Head of caudate nucleus (tissue), 42 donors: ENCODE measurements around the gene VWA1.
"Not testable (repeated sequence)": the region's sequence is repeated elsewhere in the genome, so short reads cannot be mapped to it uniquely, and the experiment has no call there.

ENCODE experiments used
- DNase-seq, 42 donors: peaks; one replicate each; pipeline versions ENCODE4 v3.0.0 to v3.0.0-alpha.2; 2020 to 2021; ENCODE audit warnings: mixed read lengths in 7 of 42
- intact Hi-C: fragments of 100-400 bp; cut with DNase I; formaldehyde crosslinking; loops from one replicate; pipeline ENCODE4 v1.15.0; 2022

Gene VWA1

DNA sequence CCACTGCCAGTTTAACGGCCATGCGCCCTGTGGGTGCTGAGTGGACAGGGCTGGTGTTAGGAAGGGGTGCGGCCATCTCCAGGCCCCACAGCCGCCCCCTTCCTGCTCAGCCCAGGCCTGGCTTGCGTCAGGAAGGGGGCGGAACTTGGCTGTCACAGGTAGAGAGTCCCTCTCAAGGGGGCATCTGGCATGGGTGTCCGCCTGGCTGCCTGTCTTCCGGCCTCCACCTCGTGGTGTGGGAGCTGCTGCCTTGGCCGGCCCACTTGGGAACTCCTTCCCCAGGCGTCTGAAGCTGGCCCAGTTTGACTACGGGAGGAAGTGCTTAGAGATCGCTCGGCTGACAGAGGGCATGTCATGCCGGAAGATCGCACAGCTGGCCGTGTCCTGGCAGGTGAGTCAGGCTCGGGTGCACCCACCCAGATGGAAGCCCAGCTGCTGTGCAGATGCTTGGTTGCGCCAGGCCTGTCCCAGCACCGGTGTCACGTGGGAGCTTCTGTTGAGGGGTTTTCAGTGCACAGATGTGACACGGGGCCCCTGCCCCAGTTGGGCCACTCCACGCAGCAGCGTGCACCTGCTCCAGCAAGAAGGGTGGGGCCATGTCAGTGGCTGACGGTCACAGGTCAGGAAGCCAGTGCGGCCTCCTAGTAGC lies 27.0 kb downstream of the VWA1 start:
- peak in 1 of 42 donors; percentile 8 for DNase-seq
- intact Hi-C loops, result no loop called here

DNA sequence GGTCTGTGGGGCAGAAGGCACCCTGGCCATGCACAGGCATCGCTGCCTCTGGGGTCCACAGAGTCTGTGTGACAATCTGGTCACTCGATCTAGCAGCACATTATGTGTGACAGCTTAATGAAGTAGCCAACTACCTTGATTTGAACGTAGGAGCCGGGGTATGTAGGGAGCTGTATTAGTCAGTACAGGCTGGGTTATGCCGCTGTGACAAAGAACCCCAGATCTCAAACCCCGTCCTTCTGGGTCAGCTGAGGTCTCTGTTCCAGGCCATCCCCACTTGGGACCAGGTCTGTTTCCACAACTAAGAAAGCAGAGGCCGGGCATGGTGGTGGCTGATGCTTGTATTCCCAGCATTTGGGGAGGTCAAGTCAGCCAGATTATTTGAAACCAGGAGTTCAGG lies 27.8 kb downstream of the VWA1 start:
- intact Hi-C loops, result no loop called here
- DNase-seq, result no peak

DNA sequence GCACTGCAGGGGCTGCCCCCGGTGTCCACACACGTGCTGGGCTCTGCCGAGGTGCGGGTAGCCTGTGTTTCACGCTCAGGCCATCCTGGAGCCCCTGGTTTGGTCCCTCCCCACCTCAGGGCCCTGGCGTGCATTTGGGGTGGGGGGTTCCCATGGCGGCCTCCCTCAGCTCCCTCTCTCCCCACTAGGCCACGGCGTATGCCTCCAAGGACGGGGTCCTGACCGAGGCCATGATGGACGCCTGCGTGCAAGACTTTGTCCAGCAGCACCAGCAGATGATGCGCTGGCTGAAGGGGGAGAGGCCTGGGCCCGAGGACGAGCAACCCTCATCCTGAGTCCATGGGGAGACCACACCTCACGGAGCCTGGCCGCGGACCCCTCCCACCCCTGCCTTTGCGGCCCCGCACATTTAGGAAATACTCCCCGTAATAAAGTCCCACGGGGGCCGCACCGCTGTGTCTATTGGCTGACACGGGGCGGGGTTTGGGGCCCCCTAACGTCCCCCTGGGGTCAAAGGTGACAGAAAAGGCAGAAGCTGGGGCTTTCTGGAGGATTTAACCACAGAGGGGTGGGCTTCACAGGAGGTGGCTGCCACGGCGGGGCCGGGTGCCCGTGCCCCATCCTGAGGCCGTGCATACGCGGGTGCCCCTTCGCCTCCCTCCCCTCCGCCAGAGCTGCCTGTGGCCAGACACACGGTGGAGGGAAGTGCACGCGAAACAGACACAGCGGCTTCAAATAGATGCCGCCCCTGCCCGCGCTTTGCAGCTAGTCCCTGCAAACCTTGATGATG lies 32.9 kb downstream of the VWA1 start:
- DNase-seq, intact Hi-C loops: not testable (repeated sequence)

DNA sequence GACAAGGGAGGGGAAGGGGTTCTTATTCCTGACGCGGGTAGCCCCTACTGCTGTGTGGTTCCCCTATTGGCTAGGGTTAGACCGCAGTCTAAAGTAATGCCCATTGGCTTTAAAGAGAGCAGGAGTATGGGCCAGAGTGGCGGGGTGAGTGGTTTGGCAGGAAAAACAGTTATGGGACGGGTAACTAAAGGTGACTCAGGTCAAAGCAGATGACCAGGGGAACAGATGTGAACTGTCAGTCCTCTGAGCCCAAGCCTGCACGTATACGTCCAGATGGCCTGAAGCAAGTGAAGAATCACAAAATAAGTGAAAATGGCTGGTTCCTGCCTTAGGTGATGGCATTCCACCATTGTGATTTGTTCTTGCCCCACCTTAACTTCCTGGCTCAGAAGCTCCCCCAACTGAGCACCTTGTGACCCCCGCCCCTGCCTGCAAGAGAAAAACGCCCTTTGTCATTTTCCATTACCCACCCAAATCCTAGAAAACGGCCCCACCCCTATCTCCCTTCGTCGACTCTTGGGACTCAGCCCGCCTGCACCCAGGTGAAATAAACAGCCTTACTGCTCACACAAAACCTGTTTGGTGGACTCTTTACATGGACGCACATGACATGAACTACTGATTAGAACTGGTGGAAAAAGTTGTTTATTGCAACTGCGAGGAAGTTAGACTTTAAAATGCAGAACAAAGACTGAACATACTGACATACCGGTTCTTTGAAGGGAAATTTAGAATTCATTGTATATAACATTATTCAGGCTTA lies 35.3 kb downstream of the VWA1 start:
- intact Hi-C loops, result no loop called here
- peak in 13 of 42 donors; percentile 3 to 44 (median 15) for DNase-seq

DNA sequence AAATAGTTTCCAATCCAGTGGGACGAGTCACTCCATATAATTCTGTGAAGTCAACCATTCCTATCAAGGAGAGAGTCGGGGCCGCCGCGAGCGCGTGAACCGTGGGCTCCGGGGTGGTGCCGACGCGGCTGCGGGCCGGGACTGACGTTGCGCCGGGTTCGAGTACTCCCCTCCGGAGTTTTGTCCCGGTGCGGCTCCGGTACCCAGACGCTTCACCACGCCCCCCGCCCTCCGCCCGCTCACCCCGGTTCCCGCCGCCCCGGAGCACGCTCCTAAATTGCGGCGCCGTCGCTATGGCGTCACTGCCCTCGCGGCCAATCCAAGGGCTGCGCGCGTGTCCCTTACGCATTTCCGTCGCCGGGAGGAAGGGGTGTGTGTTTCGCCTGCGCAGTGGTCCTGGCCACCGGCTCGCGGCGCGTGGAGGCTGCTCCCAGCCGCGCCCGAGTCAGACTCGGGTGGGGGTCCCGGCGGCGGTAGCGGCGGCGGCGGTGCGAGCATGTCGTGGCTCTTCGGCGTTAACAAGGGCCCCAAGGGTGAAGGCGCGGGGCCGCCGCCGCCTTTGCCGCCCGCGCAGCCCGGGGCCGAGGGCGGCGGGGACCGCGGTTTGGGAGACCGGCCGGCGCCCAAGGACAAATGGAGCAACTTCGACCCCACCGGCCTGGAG lies 36.0 kb downstream of the VWA1 start, which contains the start of gene ATAD3B:
ATAD3B (plus strand) TSS at position 377 of the 664 bp plus-strand sequence; CDS start at position 497, 120 bp downstream.
- intact Hi-C loops, result no loop called here
- DNase-seq, result peak; percentile 85 to 98 (median 95)

DNA sequence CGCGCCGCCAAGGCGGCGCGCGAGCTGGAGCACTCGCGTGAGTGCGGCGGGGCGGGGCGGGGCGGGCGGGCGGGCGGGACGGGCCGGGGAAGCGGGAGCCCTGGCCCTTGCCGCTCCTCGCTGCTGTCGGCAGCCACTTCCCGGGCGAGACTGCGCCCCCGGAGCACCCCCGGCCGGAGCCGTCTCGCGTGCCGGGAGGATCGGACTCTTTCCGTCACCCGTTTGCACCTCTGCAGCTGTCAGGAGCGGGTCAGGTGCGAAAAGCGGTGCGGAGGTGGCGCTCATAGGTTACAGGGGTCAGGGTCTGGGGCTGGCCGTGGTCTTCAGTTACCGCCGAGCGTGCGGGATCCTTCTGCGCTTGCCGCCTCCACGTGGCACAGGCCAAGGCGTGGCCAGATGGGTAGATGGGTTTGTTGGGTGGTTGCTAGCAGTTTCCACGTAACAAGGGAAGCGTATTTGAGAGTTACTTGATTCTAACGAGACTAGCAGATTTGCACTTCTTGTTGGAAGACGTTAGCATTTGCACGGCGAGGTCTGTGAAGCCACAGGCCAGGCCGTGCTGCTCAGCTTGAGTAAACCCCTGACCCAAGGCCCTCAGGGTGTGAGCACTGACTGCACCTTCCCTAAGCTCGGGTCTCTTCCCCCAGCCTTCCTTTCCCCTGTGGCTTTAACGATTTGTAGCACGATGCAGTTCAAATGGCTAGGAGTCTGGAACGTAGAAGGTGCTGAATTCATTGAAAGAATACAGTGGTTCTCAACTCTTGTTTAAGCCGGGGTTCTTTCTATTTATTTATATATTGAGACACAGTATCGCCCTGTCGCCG lies 36.8 kb downstream of the VWA1 start:
- DNase-seq, intact Hi-C loops: not testable (repeated sequence)

DNA sequence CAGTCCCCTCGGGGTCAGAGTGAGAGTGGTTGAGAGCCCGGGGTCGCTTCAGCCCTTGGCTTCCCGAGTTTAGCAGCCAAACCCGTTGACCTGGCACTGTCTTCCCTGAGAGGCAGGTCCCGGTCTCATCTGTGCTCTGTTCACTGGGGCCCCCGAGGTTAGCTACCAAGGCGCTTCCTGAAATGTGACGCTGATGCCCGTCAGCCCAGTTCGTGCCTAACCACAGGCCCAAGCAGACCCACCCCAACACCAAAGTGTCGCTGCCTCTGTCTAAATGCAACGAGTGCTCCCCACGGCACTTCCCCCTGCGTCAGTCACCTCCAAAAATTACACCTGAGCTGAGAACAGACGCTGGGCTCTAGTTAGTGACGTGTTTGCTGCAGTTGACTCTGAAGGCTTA lies 40.5 kb downstream of the VWA1 start:
- DNase-seq, intact Hi-C loops: not testable (repeated sequence)

DNA sequence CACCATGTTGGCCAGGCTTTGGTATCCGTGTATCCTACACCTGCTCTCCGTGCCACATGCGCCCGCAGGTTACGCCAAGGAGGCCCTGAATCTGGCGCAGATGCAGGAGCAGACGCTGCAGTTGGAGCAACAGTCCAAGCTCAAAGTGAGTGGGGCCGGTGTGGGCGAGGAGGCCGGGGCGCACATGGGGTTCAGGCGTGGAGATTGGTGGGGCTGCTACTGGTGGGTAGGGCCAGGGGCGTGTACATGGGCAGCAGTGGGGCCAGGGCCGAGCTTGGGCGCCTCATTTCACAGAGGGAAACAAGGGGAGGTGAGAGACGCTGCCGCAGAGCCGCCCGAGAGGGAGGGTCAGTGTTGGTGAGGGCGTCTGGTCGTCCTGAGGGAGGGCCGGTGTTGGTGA lies 41.7 kb downstream of the VWA1 start:
- intact Hi-C loops, result no loop called here
- no peak for DNase-seq

DNA sequence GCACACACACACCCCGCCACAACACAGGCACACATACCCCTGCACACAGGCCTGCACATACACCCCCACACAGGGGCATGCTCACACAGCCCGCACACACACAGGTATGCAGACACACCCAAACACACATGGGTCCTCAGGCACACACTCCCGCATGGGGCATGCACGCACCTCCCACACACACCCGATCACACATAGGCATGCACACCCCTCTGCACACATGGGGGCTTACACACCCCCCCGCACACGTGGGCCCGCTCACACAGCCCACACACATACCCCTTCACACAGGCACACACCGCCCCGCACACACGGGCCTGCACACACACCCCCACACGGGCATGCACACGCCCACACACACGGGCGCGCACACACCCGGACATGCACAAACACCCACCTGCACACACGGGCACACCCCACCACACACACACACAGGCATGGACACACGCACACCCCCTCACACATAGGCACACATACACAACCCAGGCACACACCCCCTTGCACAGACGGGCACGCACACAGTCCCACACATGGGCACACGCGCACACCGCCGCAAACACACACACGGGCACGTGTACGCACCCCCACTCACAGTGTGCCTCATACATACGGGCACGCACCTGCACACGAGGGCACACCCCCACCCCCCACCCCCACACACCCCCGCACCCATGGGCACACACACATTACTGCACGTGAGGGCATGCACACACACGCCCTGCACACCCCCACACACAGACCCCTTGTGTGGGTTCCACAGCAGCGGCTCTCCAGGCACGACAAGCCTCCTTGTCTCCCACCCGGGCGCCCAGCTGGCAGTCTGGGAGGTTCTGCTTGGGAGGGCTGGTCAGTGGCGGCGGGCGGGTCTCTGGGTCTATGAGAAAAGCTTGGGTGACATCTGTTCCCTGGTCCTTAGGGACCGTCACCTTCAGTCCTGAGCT lies 44.3 kb downstream of the VWA1 start:
- DNase-seq, result no peak
- intact Hi-C loops, result no loop called here

DNA sequence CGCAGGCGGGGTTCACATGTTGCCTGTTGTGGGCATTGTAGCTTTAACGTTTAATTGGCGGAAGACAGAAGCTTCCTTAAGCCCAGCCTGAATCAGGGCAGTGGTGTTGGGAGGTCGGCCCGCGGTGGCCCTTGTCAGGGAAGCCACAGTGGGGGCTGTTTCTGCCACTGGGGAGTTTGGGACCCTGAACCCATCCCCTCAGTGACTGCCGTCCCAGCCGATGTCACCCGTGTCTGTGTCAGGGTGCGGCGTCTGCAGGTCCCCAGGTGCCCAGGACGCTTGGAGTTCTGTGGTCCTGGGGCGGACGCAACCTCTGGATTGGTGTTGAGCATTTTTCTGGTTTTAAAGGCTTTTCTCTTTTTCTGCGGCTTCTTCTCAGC lies 45.0 kb downstream of the VWA1 start:
- DNase-seq, intact Hi-C loops: not testable (repeated sequence)

DNA sequence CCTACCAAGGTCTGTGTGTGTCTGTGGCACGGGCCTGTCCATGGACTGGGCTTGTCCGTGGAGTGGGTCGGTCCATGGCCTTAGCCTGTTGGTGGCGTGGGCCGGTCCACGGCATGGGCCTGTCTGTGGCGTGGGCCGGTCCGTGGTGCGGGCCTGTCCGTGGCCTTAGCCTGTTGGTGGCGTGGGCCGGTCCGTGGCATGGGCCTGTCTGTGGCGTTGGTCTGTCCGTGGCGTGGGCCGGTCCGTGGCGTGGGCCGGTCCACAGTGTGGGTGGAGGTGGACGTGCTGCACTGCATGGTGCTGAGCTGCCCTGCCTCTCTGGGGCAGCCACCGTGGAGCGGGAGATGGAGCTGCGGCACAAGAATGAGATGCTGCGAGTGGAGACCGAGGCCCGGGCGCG lies 46.3 kb downstream of the VWA1 start:
- DNase-seq, intact Hi-C loops: not testable (repeated sequence)

DNA sequence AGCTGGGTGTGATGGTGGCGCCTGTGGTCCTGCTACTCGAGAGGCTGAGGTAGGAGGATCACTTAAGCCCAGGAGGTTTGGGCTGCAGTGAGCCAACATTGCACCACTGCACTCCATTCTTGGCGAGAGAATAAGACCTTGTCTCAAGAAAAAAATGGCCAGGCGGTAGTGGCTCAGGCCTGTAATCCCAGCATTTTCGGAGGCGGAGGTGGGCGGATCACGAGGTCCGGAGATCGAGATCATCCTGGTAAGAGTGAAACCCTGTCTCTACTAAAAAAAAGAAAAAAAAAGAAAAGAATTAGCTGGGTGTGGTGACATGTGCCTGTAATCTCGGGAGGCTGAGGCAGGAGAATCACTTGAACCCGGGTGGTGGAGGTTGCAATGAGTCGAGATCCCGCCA lies 47.4 kb downstream of the VWA1 start:
- intact Hi-C loops, result no loop called here
- no peak for DNase-seq

DNA sequence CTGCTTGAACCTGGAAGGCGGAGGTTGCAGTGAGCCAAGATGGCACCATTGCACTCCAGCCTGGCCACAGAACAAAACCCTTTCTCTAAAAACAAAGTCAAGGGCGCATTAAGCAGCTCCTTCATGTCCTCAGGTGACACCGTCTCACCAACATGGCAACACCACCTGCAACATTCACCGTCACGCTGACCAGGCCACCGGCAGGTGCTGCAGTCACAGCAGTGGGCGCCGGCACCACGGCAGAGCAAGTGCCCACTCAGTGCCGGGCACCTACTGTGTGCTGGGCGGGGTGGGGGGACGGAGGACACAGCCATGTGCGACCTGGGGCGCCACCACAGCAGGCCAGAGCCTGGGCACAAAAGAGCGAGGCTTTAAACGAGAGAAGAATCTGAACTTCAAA lies 48.2 kb downstream of the VWA1 start:
- intact Hi-C loops, result no loop called here

DNA sequence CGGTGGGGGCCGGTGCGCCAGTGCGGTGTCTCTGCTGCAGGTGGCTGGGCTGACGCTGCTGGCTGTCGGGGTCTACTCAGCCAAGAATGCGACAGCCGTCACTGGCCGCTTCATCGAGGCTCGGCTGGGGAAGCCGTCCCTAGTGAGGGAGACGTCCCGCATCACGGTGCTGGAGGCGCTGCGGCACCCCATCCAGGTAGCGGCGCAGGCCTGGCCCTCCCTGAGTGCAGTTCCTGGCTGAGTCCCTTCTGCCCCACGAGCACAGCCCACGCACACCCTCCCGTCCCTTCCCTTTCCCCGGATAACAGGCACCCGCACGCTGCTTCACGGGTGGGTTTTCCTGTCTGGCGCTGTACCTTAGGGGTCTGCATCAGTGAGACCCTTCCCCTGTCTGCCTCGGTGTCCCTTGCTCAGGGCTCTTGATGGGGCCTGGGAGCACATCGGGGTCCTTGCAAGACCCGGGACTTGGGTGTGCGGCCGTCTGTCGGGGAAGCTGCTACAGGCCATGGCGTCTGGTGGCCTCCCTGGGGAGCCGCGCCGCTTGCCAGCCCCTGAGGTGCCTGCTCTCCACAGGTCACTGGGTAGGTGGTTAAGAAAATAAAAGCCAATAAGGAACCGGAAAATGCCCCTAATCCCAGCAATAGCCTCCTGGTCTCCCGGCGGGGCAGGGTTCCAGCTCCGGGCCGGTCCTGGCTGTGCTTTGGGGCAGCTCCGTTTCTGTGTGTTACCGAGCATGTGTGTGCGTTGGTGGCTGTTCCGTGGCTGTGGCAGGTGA lies 49.7 kb downstream of the VWA1 start:
- intact Hi-C loops, DNase-seq: not testable (repeated sequence)

More for the DNA sequence above, 48.2 kb downstream of the VWA1 start:
- no peak for DNase-seq

DNA sequence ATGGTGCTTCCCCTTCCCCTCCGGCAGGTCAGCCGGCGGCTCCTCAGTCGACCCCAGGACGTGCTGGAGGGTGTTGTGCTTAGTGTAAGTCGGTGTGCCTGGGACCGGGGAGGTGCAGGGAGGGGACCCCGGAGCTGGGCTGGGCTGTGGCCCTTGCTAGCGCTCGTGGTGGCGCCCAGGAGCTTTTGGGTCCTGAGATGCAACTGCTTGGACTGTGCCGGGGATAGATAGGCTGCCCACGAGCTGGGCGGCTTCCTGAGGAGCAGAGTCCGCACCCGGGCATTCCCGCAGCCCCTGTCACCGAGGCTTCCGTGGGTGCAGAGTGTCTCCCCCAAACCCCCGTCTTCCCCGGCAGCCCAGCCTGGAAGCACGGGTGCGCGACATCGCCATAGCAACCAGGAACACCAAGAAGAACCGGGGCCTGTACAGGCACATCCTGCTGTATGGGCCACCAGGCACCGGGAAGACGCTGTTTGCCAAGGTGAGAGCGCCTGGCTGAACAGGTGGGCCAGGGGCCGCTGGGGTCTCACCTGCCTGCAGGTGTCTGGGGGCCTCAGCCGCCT lies 50.3 kb downstream of the VWA1 start:
- peak in 2 of 42 donors; percentile 10 to 18 for DNase-seq
- intact Hi-C loops, result not testable (repeated sequence)

DNA sequence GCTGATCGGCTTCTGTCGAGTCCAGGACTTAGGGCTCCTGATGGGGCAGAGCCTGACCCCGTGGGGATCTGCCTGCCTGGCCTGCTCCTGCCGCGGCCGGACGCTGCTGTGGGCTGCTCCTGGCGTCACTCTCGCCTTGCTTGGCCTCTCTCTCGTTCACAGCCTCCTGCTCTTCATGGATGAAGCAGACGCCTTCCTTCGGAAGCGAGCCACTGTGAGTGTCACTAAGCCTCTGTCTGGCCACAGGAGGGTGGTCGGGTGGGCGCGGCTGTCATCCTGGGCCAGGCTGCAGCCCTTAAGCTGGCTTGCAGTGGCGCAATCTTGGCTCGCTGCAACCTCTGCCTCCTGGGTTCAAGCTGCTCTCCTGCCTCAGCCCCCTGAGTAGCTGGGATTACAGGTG lies 52.2 kb downstream of the VWA1 start:
- intact Hi-C loops, result no loop called here

More for the DNA sequence above, 52.2 kb downstream of the VWA1 start:
- no peak for DNase-seq
